HK-2 (cell line): Measurements from ENCODE around the gene CAPN1.

Experiments
- DNase-seq: peaks from one replicate; pipeline ENCODE4 v3.0.0-alpha.2; 2018; ENCODE audit not compliant: unreplicated experiment

Gene CAPN1

GRCh38 chr11:65260756-65261590 is 79.2 kb downstream of the CAPN1 start:
- no peak for DNase-seq
